ENCODE data around the gene RAD51B.

The RAD51B gene

DNA sequence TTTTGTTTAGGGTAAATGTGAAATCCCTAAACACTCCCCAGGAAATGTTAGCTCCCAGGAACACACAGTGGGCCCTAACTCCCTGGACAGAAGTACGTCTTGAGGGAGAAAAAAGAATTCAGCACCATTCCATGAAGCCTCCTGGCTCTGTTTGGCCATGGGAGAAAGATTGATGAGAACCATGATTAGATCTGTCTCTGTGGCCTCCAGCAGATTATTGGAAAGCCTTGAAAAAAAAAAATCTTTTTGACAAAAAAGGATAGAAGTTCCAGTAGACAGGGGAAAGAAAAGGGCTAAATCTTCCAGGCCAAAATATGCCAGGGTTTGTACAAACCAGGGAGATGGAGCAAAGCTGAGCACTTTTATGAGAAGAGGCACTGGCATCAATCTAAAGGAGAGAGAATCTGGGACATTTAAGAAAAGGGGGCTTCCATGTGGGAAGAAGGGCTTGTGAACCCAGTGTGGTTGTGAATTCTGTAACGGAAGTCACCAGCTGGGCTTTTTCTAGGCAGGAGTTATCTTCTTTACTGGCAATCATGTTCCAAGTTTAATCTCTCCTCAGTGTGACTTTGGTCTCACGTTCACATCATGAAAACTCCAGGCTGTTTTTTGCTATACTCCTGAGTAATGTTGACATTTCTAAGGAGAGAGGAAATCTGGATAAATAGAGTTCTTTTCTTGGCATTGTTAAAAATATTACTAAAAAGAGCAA is 426.7 kb downstream of the RAD51B start:
- no peak for TF ChIP-seq CTCF (IDR thresholded peaks at IDR 0.05; ENCODE audit: low read depth, low read length)
- peak; percentile 32 for DNase-seq (ENCODE audit: low read depth, low spot score)
- H3K4me3 ChIP-seq (ENCODE audit: low read depth, low read length) = no peak overlapping the region
- in situ Hi-C loops (cut with HindIII; ENCODE audit: low sequenced_read_pairs) = no loop called here

DNA sequence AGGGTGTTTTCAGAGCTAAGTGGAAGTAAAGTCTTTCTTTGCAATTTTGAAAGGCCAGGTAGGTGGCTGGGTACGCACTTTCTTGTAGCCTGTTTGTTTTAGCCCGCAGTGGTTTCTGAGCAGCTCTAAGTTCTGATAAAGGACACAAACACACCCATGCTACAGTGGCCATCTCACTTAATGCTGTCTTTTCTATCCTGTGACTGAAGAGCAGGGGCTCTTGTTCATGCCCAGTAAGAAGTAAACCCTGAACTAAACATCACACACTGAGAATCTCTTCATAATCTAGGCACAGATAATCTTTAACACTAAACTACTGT is 427.2 kb downstream of the RAD51B start:
- in situ Hi-C loops (cut with HindIII; ENCODE audit: low sequenced_read_pairs) = no loop called here
- no peak for TF ChIP-seq CTCF (IDR thresholded peaks at IDR 0.05; ENCODE audit: low read depth, low read length)
- no peak overlapping the region for H3K4me3 ChIP-seq (ENCODE audit: low read depth, low read length)
- no peak for DNase-seq (ENCODE audit: low read depth, low spot score)

DNA sequence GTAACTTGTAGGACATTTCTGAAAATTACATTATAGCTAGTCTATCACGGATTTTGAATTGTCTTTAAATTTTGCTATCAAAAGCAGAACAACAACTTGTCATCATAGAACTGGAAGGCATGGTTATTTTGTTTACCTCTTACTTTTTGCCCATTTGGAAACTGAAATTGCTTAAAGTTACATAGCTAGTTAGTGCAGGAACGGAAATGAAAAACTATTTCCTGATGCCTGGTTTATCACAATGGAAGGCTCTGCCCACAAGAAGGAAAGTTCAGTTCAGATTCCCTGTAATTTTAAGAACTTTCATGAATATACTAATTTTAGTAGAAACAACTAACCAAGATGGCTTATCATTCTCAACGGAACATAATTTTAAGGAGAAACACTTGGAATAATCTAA is 427.7 kb downstream of the RAD51B start:
- in situ Hi-C loops (cut with HindIII; ENCODE audit: low sequenced_read_pairs) = no loop called here
- no peak for TF ChIP-seq CTCF (IDR thresholded peaks at IDR 0.05; ENCODE audit: low read depth, low read length)
- DNase-seq (ENCODE audit: low read depth, low spot score) = no peak
- no peak overlapping the region for H3K4me3 ChIP-seq (ENCODE audit: low read depth, low read length)

DNA sequence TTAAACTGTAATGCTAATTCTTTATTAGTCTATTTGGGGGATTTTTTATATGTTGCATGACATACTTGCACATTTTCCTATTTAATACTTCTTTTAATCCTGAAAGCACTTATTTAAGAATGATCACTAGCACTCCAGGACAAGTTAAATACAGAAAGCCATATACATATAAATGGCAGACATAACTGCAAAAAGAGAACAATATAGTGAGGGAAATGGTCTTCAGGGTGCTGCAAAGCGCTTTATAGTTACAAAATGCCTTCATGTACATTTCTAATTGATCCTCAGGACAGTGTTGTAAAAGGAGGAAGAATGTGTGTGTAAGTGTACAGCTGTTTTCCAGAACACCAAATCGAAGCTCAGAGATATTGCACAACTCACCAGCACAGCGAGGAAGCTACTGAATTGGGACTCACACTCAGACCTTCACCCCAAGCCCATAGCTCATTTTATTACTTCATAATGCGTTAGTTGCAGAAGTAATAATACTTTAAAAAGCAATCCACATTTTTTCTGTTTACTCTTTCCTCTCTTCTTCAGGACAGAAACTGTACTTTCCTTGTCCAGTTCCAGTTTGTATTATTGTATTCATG is 428.2 kb downstream of the RAD51B start:
- TF ChIP-seq CTCF (IDR thresholded peaks at IDR 0.05; ENCODE audit: low read depth, low read length) = no peak
- no peak overlapping the region for H3K4me3 ChIP-seq (ENCODE audit: low read depth, low read length)
- DNase-seq (ENCODE audit: low read depth, low spot score) = no peak
- in situ Hi-C loops (cut with HindIII; ENCODE audit: low sequenced_read_pairs) = no loop called here

- in situ Hi-C loops (cut with HindIII; ENCODE audit: low sequenced_read_pairs) = no loop called here
- H3K4me3 ChIP-seq (ENCODE audit: low read depth, low read length) = no peak overlapping the region
- peak; percentile 85 for DNase-seq (ENCODE audit: low read depth, low spot score)
- peak; percentile 32 for TF ChIP-seq CTCF (IDR thresholded peaks at IDR 0.05; ENCODE audit: low read depth, low read length)
These were observed 429.1 kb downstream of the RAD51B start for GRCh38 chr14:68248481-68249255.

- H3K4me3 ChIP-seq (ENCODE audit: low read depth, low read length) = no peak overlapping the region
- TF ChIP-seq CTCF (IDR thresholded peaks at IDR 0.05; ENCODE audit: low read depth, low read length) = no peak
- peak; percentile 80 for DNase-seq (ENCODE audit: low read depth, low spot score)
- in situ Hi-C loops (cut with HindIII; ENCODE audit: low sequenced_read_pairs) = loop anchor here (10.0 kb wide), 1 partner anchor 315 kb away; no protein-coding TSS in a partner anchor
These were observed 430.3 kb downstream of the RAD51B start for GRCh38 chr14:68249661-68250451.
